Ishikawa (cell line): ENCODE measurements around the gene TULP3.

Experiments
- CEBPB ChIP-seq: IDR thresholded peaks from 2 replicates; pipeline ENCODE4 v1.6.1; 2012
- EGR1 ChIP-seq: IDR thresholded peaks from 2 replicates; pipeline ENCODE4 v1.6.1; 2012
- EP300 ChIP-seq: IDR thresholded peaks from 2 replicates; pipeline ENCODE4 v1.6.1; 2012; ENCODE audit warnings: borderline replicate concordance
- RAD21 ChIP-seq: IDR thresholded peaks from 2 replicates; pipeline ENCODE4 v1.6.1; 2012; ENCODE audit warnings: low read depth
- TCF12 ChIP-seq: IDR thresholded peaks from 2 replicates; pipeline ENCODE4 v1.6.1; 2012; ENCODE audit warnings: low read depth
- TEAD4 ChIP-seq: IDR thresholded peaks from 2 replicates; pipeline ENCODE4 v1.6.1; 2012
- YY1 ChIP-seq: IDR thresholded peaks from 2 replicates; pipeline ENCODE4 v1.6.1; 2012; ENCODE audit warnings: low read depth
- TF ChIP-seq, protein P1 (sequence below): IDR thresholded peaks from 2 replicates; pipeline ENCODE4 v1.6.1; 2012; ENCODE audit warnings: low read depth, mild to moderate bottlenecking
- TF ChIP-seq, protein P2 (sequence below): IDR thresholded peaks from 2 replicates; pipeline ENCODE4 v1.6.1; 2012

DNA sequence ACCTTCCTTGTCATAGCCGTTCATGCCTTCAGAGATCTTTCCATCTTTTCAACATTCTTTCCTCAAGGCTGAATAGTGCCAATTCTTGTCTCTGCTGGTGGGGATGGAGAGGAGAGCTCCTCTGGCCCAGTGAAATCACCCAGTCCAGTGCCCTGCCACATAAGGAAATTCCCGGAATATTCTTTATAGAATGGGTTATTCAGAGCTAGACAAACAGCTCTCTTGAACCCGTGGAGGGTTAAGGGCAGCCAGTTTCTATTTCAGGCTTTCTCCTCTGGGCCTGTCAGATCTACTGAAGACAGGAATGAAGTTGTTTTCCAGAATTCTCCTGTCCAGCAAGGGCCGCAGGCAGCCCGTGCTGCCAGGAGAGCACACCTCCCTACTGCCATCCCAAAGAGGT, 47.7 kb upstream of the TULP3 start:
- TF ChIP-seq, protein P1, sequence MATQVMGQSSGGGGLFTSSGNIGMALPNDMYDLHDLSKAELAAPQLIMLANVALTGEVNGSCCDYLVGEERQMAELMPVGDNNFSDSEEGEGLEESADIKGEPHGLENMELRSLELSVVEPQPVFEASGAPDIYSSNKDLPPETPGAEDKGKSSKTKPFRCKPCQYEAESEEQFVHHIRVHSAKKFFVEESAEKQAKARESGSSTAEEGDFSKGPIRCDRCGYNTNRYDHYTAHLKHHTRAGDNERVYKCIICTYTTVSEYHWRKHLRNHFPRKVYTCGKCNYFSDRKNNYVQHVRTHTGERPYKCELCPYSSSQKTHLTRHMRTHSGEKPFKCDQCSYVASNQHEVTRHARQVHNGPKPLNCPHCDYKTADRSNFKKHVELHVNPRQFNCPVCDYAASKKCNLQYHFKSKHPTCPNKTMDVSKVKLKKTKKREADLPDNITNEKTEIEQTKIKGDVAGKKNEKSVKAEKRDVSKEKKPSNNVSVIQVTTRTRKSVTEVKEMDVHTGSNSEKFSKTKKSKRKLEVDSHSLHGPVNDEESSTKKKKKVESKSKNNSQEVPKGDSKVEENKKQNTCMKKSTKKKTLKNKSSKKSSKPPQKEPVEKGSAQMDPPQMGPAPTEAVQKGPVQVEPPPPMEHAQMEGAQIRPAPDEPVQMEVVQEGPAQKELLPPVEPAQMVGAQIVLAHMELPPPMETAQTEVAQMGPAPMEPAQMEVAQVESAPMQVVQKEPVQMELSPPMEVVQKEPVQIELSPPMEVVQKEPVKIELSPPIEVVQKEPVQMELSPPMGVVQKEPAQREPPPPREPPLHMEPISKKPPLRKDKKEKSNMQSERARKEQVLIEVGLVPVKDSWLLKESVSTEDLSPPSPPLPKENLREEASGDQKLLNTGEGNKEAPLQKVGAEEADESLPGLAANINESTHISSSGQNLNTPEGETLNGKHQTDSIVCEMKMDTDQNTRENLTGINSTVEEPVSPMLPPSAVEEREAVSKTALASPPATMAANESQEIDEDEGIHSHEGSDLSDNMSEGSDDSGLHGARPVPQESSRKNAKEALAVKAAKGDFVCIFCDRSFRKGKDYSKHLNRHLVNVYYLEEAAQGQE: no peak
- TF ChIP-seq EP300: no peak
- no peak for TF ChIP-seq RAD21
- TF ChIP-seq YY1: no peak
- TF ChIP-seq TCF12: no peak
- TF ChIP-seq, protein P2, sequence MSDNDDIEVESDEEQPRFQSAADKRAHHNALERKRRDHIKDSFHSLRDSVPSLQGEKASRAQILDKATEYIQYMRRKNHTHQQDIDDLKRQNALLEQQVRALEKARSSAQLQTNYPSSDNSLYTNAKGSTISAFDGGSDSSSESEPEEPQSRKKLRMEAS: no peak
- TF ChIP-seq CEBPB: no peak
- no peak for TF ChIP-seq EGR1
- no peak for TF ChIP-seq TEAD4
